Measurements from ENCODE around the gene SHC2.

DNA sequence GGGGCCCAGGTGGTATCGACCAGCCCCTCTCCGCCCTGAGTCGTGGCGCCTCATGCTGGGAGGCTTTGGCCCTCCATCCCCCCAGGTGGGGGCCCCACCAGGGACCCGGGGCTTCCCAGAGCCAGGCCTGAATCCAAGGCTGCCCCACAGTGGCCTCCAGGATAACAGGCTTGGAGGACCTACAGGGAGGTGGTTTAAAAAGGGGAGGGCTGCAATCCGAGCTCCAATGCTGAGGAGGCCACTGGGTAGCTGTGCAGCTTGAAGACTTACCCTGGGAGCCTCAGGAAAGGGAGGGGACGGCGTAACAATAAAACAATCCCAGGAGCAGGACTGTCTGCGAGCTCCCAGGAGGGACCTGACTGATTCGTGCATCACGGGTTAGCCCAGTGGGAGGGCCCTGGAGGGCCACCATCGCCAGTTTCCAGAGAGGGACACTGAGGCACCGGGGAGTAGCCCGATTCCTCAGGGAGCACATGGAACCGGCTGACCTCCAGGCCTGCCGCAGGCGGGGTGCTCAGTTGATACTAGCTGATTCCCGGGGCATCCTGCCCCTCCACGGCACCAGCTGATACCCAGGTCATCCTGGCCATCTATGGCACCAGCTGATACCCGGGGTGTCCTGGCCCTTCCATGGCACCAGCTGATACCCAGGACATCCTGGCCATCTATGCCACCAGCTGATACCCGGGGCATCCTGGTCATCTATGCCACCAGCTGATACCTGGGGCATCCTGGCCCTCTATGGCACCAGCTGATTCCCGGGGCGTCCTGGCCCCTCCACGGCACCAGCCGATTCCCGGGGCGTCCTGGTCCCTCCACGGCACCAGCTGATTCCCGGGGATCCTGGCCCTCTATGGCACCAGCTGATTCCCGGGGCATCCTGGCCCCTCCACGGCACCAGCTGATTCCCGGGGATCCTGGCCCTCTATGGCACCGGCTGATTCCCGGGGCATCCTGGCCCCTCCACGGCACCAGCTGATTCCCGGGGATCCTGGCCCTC lies 48.2 kb downstream of the SHC2 start:
- no peak for TF ChIP-seq GATA3 (IDR thresholded peaks at IDR 0.05; ENCODE audit: low read depth, low read length)
- TF ChIP-seq GATA2 (IDR thresholded peaks at IDR 0.05; ENCODE audit: low read depth, low read length), result no peak
